Colonic mucosa (tissue), 4 donors: Measurements from ENCODE around the gene CDH4. TPM values are rescaled to one million over a fixed set of nuclear protein-coding genes. Genes with fewer than 3 reads are reported as not detected.

Experiments used
- DNase-seq: peaks from one replicate; pipeline ENCODE4 v3.0.0-alpha.2; 2020
- H3K27ac ChIP-seq: fragments of 200-600 bp; one replicate; pipeline ENCODE4 v1.8.0; 2021
- H3K27me3 ChIP-seq: fragments of 200-600 bp; one replicate; pipeline ENCODE4 v1.8.0; 2021
- H3K36me3 ChIP-seq: fragments of 200-600 bp; one replicate; pipeline ENCODE4 v1.8.0; 2021
- H3K4me1 ChIP-seq: fragments of 200-600 bp; one replicate; pipeline ENCODE4 v1.8.0; 2021; ENCODE audit warnings: mild to moderate bottlenecking
- H3K4me3 ChIP-seq: fragments of 200-600 bp; one replicate; pipeline ENCODE4 v1.8.0; 2021
- H3K9ac ChIP-seq, 2 donors: one replicate each; pipeline ENCODE4 v1.7.0; 2013; ENCODE audit warnings: control low read depth in 2 of 2, low read depth in 2 of 2, low read length in 2 of 2
- H3K9me3 ChIP-seq: fragments of 200-600 bp; one replicate; pipeline ENCODE4 v1.8.0; 2021
- intact Hi-C: fragments of 100-400 bp; cut with DNase I; formaldehyde crosslinking; loops from one replicate; pipeline ENCODE4 v1.14.1; 2022
- total RNA-seq, 2 donors: library from RNA; stranded (reverse); fragmentation: NEBNext Ultra II Directional in 1 of 2; extraction: Animal tissue kit (Norgen Biotek cat#: 25700) in 1 of 2; gene quantifications; one replicate each; pipeline ENCODE4 v1.2.1, GENCODE V29; 2021
- TF ChIP-seq, protein P1 (sequence below): fragments of 200-600 bp; IDR thresholded peaks from one replicate; pipeline ENCODE4 v1.8.0; 2022; ENCODE audit warnings: antibody characterized with exemption, mild to moderate bottlenecking
- donor health status: healthy.
- donor health status: DM: no; HTN: no; CAD: no.
- donor health status: DM: no; HTN: no; CAD: no.

CDH4 gene
- total RNA-seq, 2 donors from 2014 or later = 0.08 TPM; not detected in 1

GRCh38 chr20:61908057-61909026 lies 656.3 kb downstream of the CDH4 start:
- Histone ChIP-seq H3K27ac (no peak overlapping the region), H3K27me3 (no peaks in the 10 kb centered on the region), H3K9me3 (no peaks in the 10 kb centered on the region), H3K36me3 (no peaks in the 10 kb centered on the region), H3K9ac (no peak overlapping the region), H3K4me3 (no peak overlapping the region), H3K4me1 (no peaks in the 10 kb centered on the region)
- no peak for DNase-seq
- intact Hi-C loops = no loop called here
- TF ChIP-seq, protein P1, sequence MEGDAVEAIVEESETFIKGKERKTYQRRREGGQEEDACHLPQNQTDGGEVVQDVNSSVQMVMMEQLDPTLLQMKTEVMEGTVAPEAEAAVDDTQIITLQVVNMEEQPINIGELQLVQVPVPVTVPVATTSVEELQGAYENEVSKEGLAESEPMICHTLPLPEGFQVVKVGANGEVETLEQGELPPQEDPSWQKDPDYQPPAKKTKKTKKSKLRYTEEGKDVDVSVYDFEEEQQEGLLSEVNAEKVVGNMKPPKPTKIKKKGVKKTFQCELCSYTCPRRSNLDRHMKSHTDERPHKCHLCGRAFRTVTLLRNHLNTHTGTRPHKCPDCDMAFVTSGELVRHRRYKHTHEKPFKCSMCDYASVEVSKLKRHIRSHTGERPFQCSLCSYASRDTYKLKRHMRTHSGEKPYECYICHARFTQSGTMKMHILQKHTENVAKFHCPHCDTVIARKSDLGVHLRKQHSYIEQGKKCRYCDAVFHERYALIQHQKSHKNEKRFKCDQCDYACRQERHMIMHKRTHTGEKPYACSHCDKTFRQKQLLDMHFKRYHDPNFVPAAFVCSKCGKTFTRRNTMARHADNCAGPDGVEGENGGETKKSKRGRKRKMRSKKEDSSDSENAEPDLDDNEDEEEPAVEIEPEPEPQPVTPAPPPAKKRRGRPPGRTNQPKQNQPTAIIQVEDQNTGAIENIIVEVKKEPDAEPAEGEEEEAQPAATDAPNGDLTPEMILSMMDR = no peak

DNA sequence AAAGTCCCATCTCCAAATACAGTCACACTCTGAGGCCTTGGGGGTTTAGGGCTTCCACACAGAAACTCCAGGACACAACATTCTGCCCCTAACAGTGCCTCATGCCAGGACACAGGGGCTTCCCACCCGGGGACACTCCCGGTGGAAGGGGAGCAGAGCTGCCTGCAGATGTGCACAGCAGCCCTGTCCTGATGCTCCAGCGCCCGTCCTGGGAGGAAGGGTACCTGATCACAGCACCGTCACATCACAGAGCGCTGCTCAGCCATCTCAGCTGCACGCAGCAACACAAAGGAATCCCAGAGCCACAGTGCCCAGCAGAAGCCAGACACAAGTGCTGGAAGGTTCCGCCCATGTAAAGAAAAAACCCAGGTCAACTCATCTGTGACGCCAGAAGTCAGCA lies 657.0 kb downstream of the CDH4 start:
- TF ChIP-seq, protein P1 = no peak
- DNase-seq = no peak
- Histone ChIP-seq H3K36me3 (no peaks in the 10 kb centered on the region), H3K4me1 (no peaks in the 10 kb centered on the region), H3K27ac (no peak overlapping the region), H3K9ac (no peak overlapping the region), H3K27me3 (no peaks in the 10 kb centered on the region), H3K4me3 (no peak overlapping the region), H3K9me3 (no peaks in the 10 kb centered on the region)
- intact Hi-C loops = no loop called here

DNA sequence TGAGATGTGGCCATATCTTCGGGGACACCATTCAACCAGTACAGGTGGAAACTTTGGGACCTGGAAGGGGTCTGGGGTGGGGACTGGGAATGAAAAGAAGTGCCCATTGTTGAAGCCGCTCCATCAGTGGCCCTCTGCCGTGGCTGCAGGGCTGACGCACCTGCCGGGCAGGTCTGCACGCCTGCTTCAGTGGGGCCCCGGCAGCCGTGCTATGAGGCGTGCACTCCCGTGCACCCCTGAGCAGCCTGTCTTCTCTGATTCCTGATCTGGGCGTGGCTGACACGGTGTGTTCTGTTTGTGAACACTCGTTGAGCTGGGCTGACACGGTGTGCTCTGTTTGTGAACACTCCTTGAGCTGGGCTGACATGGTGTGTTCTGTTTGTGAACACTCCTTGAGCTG lies 657.8 kb downstream of the CDH4 start:
- no peak overlapping the region for H3K27ac ChIP-seq
- H3K9ac ChIP-seq = no peak overlapping the region
- no peak overlapping the region for H3K4me3 ChIP-seq
- H3K36me3 ChIP-seq = no peaks in the 10 kb centered on the region
- intact Hi-C loops = no loop called here
- DNase-seq = no peak
- no peaks in the 10 kb centered on the region for H3K4me1 ChIP-seq
- TF ChIP-seq, protein P1 = no peak
- no peaks in the 10 kb centered on the region for H3K9me3 ChIP-seq
- no peaks in the 10 kb centered on the region for H3K27me3 ChIP-seq

GRCh38 chr20:61911824-61912223 lies 659.8 kb downstream of the CDH4 start:
- TF ChIP-seq, protein P1 = no peak
- Histone ChIP-seq H3K4me1 (no peaks in the 10 kb centered on the region), H3K27ac (no peak overlapping the region), H3K9me3 (no peaks in the 10 kb centered on the region), H3K27me3 (no peaks in the 10 kb centered on the region), H3K36me3 (no peaks in the 10 kb centered on the region), H3K4me3 (no peak overlapping the region), H3K9ac (no peak overlapping the region)
- DNase-seq = no peak
- intact Hi-C loops = no loop called here

DNA sequence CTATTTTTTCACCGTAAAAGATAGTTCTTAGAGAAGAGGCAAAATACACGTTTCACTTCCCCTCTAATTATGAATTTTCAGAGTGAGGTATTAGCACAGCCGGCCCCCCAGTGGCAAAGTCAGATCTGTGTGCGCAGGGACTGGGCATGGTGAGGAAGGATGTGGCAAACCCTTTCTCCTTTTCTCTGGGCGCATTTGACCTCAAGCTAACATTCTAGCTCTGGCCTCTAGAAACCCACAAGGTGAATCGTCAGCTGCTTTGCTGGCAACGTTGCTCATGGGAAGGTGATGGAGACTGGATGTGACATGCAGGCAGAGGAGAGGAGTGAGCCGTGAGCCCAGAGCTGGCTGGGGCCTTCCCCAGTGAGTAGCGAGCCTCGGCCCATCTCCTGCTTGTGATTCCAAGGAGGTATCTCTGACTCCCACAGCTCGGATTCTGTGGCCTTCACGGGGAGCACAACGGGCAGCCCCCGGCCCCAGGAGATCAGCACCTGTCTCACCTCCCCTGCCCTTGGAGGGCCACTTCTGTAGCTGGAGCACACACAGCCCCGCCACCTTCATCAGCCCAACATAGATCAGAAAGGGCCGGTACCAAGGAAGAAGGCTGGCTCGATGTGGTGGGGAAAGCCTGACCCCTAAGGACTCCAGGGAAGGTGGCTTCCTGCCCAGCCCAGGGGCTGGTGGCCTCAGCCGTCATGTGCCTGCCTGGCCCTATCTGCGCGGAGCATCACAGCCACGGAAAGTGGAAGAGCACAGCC lies 660.8 kb downstream of the CDH4 start:
- no peak overlapping the region for H3K9ac ChIP-seq
- no peak overlapping the region for H3K27ac ChIP-seq
- no peaks in the 10 kb centered on the region for H3K27me3 ChIP-seq
- TF ChIP-seq, protein P1 = no peak
- no peak overlapping the region for H3K4me3 ChIP-seq
- no peak for DNase-seq
- no peaks in the 10 kb centered on the region for H3K4me1 ChIP-seq
- intact Hi-C loops = no loop called here
- no peaks in the 10 kb centered on the region for H3K9me3 ChIP-seq
- no peaks in the 10 kb centered on the region for H3K36me3 ChIP-seq
